ENCODE results near the gene MICALL1.

MICALL1 gene

GRCh38 chr22:37906364-37907008, 389 bp downstream of the MICALL1 start:
- Histone ChIP-seq H3K27ac (ENCODE audit: insufficient read depth, low read length, poor library complexity, severe bottlenecking) (peak overlapping the region; percentile 60), H3K27me3 (replicated peaks; ENCODE audit: control insufficient read depth, insufficient read depth, low read length, poor library complexity, severe bottlenecking) (no peaks in the 10 kb centered on the region), H3K36me3 (ENCODE audit: control insufficient read depth, insufficient read depth, low read length) (no peaks in the 10 kb centered on the region), H3K4me1 (ENCODE audit: control insufficient read depth, insufficient read depth, low read length, poor library complexity, severe bottlenecking) (peaks cover 15% of the 10 kb centered on the region), H3K9me3 (ENCODE audit: control insufficient read depth, low read length) (no peaks in the 10 kb centered on the region), H3K4me3 (ENCODE audit: insufficient read depth, low read depth, low read length, poor library complexity, severe bottlenecking) (peak overlapping the region; percentile 53)
- peak; percentile 6 to 24 (median 14) for DNase-seq

DNA sequence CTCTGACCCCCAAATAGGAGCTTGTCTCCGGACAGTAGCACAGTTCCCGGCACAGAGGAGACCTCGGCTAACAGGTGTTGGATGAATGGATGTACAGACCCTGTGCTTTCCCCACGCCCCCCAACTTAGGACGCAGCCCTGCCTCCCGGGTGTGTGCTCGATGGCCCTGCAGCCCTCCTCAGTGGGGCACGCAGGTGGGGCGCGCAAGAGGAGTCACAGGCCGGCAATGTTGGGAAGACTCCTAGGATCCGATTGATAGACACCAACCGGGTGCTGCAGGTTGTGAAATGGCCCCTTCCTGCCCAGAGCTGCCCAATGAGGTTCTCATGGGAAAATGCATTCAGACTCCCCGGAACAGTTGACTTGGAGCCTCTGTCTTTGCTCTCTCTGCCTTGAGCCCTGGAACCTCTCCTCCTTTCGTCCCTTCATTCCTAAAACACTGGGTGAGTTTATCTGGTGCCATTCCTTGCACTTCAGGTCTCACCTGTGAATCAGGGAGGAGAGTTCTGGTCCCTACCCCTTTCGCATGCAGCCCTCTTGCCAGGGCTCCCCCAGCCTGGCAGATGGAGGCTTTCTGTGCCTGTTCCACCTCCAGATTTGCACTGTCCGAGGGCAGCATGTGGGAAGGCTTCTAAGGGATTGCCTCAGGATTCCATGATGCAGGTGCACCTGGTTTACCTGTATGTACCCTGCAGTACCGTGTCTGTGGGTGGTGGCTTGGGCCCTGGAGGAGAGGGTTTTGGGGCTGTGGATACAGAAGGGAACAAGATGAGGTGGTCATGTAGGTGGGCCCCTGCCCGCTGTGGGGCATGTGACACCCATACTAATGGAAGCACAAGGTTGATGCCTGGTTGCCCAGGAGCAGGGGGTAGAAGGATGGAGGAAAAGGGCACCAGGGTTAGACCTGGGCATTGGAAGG, 1.2 kb downstream of the MICALL1 start:
- Histone ChIP-seq H3K4me1 (ENCODE audit: control insufficient read depth, insufficient read depth, low read length, poor library complexity, severe bottlenecking) (peaks cover 15% of the 10 kb centered on the region), H3K36me3 (ENCODE audit: control insufficient read depth, insufficient read depth, low read length) (peaks cover 5% of the 10 kb centered on the region), H3K27me3 (replicated peaks; ENCODE audit: control insufficient read depth, insufficient read depth, low read length, poor library complexity, severe bottlenecking) (no peaks in the 10 kb centered on the region), H3K27ac (ENCODE audit: insufficient read depth, low read length, poor library complexity, severe bottlenecking) (peak overlapping the region; percentile 60), H3K9me3 (ENCODE audit: control insufficient read depth, low read length) (no peaks in the 10 kb centered on the region), H3K4me3 (ENCODE audit: insufficient read depth, low read depth, low read length, poor library complexity, severe bottlenecking) (peak overlapping the region; percentile 53)
- no peak for DNase-seq

DNA sequence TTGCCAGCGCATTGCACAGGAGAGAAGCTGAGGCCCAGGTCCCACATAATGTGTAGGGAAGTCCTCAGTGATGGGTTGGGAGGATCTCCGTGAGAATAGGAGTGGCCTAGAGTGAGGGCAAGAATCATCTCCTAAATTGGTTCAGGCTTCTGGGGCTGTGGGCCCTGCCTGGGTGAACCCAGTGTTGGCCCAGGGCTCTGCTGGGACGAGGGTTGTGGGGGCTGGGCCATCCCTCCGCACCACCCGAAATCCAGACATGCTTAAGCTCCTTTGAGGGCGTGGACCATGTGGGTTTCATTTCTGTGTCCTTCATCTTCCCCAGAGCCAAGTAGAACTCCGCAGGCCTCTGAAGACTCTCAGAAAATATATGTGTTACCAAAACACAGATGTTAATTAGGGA, 3.7 kb downstream of the MICALL1 start:
- Histone ChIP-seq H3K4me1 (ENCODE audit: control insufficient read depth, insufficient read depth, low read length, poor library complexity, severe bottlenecking) (peaks cover 15% of the 10 kb centered on the region), H3K27me3 (replicated peaks; ENCODE audit: control insufficient read depth, insufficient read depth, low read length, poor library complexity, severe bottlenecking) (no peaks in the 10 kb centered on the region), H3K36me3 (ENCODE audit: control insufficient read depth, insufficient read depth, low read length) (peaks cover 11% of the 10 kb centered on the region), H3K27ac (ENCODE audit: insufficient read depth, low read length, poor library complexity, severe bottlenecking) (no peak overlapping the region), H3K4me3 (ENCODE audit: insufficient read depth, low read depth, low read length, poor library complexity, severe bottlenecking) (no peak overlapping the region), H3K9me3 (ENCODE audit: control insufficient read depth, low read length) (no peaks in the 10 kb centered on the region)
- DNase-seq = no peak

DNA sequence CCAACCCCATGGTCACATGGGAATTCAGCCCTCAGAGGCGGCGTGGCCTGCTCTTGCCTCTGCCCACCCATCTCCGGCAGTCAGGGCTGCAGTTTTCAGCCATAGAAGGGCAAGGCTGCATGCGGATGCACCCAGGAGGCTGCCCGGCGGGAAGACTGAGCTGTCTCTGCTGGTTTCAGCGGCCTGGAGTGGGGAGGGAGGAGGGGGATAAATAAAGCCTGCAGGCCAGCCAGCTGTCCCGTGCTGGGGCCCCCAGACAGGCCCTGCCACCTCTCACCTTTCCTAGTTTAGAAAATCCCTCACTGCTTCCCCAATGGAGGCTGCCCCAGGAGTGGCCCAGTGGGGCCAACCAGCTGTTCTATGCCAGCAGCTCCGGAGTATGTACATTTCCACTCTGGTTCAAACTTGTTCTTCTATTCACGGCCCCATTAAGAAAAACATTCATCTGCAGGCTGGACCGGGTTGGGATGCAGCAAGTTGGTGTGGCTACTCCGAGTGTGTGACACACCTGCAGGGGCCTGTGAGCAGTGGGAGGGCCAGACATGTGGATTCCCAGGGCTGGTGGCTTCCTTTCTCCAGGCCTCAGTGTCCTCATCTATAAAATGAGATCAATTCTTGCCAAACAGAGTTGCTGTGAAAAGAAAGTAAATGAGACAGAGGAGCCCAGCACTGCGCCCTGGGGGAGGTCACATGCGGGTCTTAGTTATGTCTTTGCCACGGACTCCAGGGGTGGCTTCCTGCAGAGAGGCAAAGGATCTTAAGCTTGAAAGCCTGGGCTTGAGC, 5.0 kb downstream of the MICALL1 start:
- H3K9me3 ChIP-seq (ENCODE audit: control insufficient read depth, low read length) = no peaks in the 10 kb centered on the region
- no peaks in the 10 kb centered on the region for H3K27me3 ChIP-seq (replicated peaks; ENCODE audit: control insufficient read depth, insufficient read depth, low read length, poor library complexity, severe bottlenecking)
- H3K4me1 ChIP-seq (ENCODE audit: control insufficient read depth, insufficient read depth, low read length, poor library complexity, severe bottlenecking) = peaks cover 10% of the 10 kb centered on the region
- H3K27ac ChIP-seq (ENCODE audit: insufficient read depth, low read length, poor library complexity, severe bottlenecking) = no peak overlapping the region
- no peak overlapping the region for H3K4me3 ChIP-seq (ENCODE audit: insufficient read depth, low read depth, low read length, poor library complexity, severe bottlenecking)
- no peak for DNase-seq
- peaks cover 11% of the 10 kb centered on the region for H3K36me3 ChIP-seq (ENCODE audit: control insufficient read depth, insufficient read depth, low read length)

- no peaks in the 10 kb centered on the region for H3K27me3 ChIP-seq (replicated peaks; ENCODE audit: control insufficient read depth, insufficient read depth, low read length, poor library complexity, severe bottlenecking)
- peaks cover 17% of the 10 kb centered on the region for H3K36me3 ChIP-seq (ENCODE audit: control insufficient read depth, insufficient read depth, low read length)
- DNase-seq = no peak
- no peak overlapping the region for H3K27ac ChIP-seq (ENCODE audit: insufficient read depth, low read length, poor library complexity, severe bottlenecking)
- H3K4me3 ChIP-seq (ENCODE audit: insufficient read depth, low read depth, low read length, poor library complexity, severe bottlenecking) = no peak overlapping the region
- peaks cover 8% of the 10 kb centered on the region for H3K4me1 ChIP-seq (ENCODE audit: control insufficient read depth, insufficient read depth, low read length, poor library complexity, severe bottlenecking)
- H3K9me3 ChIP-seq (ENCODE audit: control insufficient read depth, low read length) = no peaks in the 10 kb centered on the region
Observed at GRCh38 chr22:37911697-37912096, 5.6 kb downstream of the MICALL1 start.

GRCh38 chr22:37912171-37912570, 6.1 kb downstream of the MICALL1 start:
- Histone ChIP-seq H3K9me3 (ENCODE audit: control insufficient read depth, low read length) (no peaks in the 10 kb centered on the region), H3K4me3 (ENCODE audit: insufficient read depth, low read depth, low read length, poor library complexity, severe bottlenecking) (no peak overlapping the region), H3K4me1 (ENCODE audit: control insufficient read depth, insufficient read depth, low read length, poor library complexity, severe bottlenecking) (peaks cover 3% of the 10 kb centered on the region), H3K27ac (ENCODE audit: insufficient read depth, low read length, poor library complexity, severe bottlenecking) (no peak overlapping the region), H3K27me3 (replicated peaks; ENCODE audit: control insufficient read depth, insufficient read depth, low read length, poor library complexity, severe bottlenecking) (no peaks in the 10 kb centered on the region), H3K36me3 (ENCODE audit: control insufficient read depth, insufficient read depth, low read length) (peaks cover 17% of the 10 kb centered on the region)
- DNase-seq = no peak

- Histone ChIP-seq H3K27me3 (replicated peaks; ENCODE audit: control insufficient read depth, insufficient read depth, low read length, poor library complexity, severe bottlenecking) (no peaks in the 10 kb centered on the region), H3K4me3 (ENCODE audit: insufficient read depth, low read depth, low read length, poor library complexity, severe bottlenecking) (no peak overlapping the region), H3K4me1 (ENCODE audit: control insufficient read depth, insufficient read depth, low read length, poor library complexity, severe bottlenecking) (no peaks in the 10 kb centered on the region), H3K27ac (ENCODE audit: insufficient read depth, low read length, poor library complexity, severe bottlenecking) (no peak overlapping the region), H3K36me3 (ENCODE audit: control insufficient read depth, insufficient read depth, low read length) (peaks cover 28% of the 10 kb centered on the region), H3K9me3 (ENCODE audit: control insufficient read depth, low read length) (no peaks in the 10 kb centered on the region)
- no peak for DNase-seq
Observed at GRCh38 chr22:37913233-37913721, 7.2 kb downstream of the MICALL1 start.

GRCh38 chr22:37916311-37916710, 10.2 kb downstream of the MICALL1 start:
- Histone ChIP-seq H3K27ac (ENCODE audit: insufficient read depth, low read length, poor library complexity, severe bottlenecking) (no peak overlapping the region), H3K9me3 (ENCODE audit: control insufficient read depth, low read length) (no peaks in the 10 kb centered on the region), H3K36me3 (ENCODE audit: control insufficient read depth, insufficient read depth, low read length) (peaks cover 36% of the 10 kb centered on the region), H3K4me3 (ENCODE audit: insufficient read depth, low read depth, low read length, poor library complexity, severe bottlenecking) (no peak overlapping the region), H3K27me3 (replicated peaks; ENCODE audit: control insufficient read depth, insufficient read depth, low read length, poor library complexity, severe bottlenecking) (no peaks in the 10 kb centered on the region), H3K4me1 (ENCODE audit: control insufficient read depth, insufficient read depth, low read length, poor library complexity, severe bottlenecking) (no peaks in the 10 kb centered on the region)
- DNase-seq = no peak

GRCh38 chr22:37917874-37918548, 11.9 kb downstream of the MICALL1 start:
- no peak for DNase-seq
- H3K36me3 ChIP-seq (ENCODE audit: control insufficient read depth, insufficient read depth, low read length) = peaks cover 30% of the 10 kb centered on the region

More at GRCh38 chr22:37917874-37918548, 11.9 kb downstream of the MICALL1 start:
- Histone ChIP-seq H3K4me1 (ENCODE audit: control insufficient read depth, insufficient read depth, low read length, poor library complexity, severe bottlenecking) (no peaks in the 10 kb centered on the region), H3K27me3 (replicated peaks; ENCODE audit: control insufficient read depth, insufficient read depth, low read length, poor library complexity, severe bottlenecking) (no peaks in the 10 kb centered on the region), H3K9me3 (ENCODE audit: control insufficient read depth, low read length) (no peaks in the 10 kb centered on the region), H3K4me3 (ENCODE audit: insufficient read depth, low read depth, low read length, poor library complexity, severe bottlenecking) (no peak overlapping the region), H3K27ac (ENCODE audit: insufficient read depth, low read length, poor library complexity, severe bottlenecking) (no peak overlapping the region)

Data from effector memory CD4-positive, alpha-beta T cell (primary cell).